Nephron (organoid): ENCODE results near the gene RNF214.

Source experiments
- H3K27ac Mint-ChIP-seq, 3 experiments: 2 replicates each; pipeline ENCODE4 v1.8.0; 2020; ENCODE audit warnings: mixed read lengths in 3 of 3, mild to moderate bottlenecking in 2 of 3, moderate library complexity in 1 of 3
- H3K27me3 Mint-ChIP-seq: 2 replicates; pipeline ENCODE4 v1.8.0; 2021; ENCODE audit warnings: low read depth, mild to moderate bottlenecking, moderate library complexity, mixed read lengths
- H3K36me3 Mint-ChIP-seq: 2 replicates; pipeline ENCODE4 v1.8.0; 2020; ENCODE audit warnings: low read depth, mixed read lengths
- H3K4me1 Mint-ChIP-seq: 2 replicates; pipeline ENCODE4 v1.8.0; 2020; ENCODE audit warnings: mixed read lengths
- H3K4me3 Mint-ChIP-seq, 3 experiments: 2 replicates each; pipeline ENCODE4 v1.8.0; 2020; ENCODE audit warnings: mild to moderate bottlenecking in 3 of 3, mixed read lengths in 3 of 3, moderate library complexity in 2 of 3
- H3K9me3 Mint-ChIP-seq: 2 replicates; pipeline ENCODE4 v1.8.0; 2020; ENCODE audit warnings: mixed read lengths
- CTCF ChIP-seq, 3 experiments: fragments of 200-600 bp; sonication (generic); IDR thresholded peaks; one replicate each; pipeline ENCODE4 v1.5.0; 2021; ENCODE audit warnings: antibody characterized with exemption in 3 of 3; ENCODE audit not compliant: unreplicated experiment in 3 of 3

RNF214 gene

GRCh38 chr11:117232911-117233409 is 489 bp downstream of the RNF214 start:
- TF ChIP-seq CTCF (IDR thresholded peaks at IDR 0.05; ENCODE audit: unreplicated experiment in 3 of 3), result no peak
- peak overlapping the region; percentile 91 to 97 (median 94) for H3K4me3 Mint-ChIP-seq
- H3K4me1 Mint-ChIP-seq, result peaks cover 34% of the 10 kb centered on the region
- H3K36me3 Mint-ChIP-seq, result peaks cover 18% of the 10 kb centered on the region
- H3K9me3 Mint-ChIP-seq, result no peaks in the 10 kb centered on the region
- no peaks in the 10 kb centered on the region for H3K27me3 Mint-ChIP-seq
- peak overlapping the region; percentile 88 to 94 (median 93) for H3K27ac Mint-ChIP-seq

GRCh38 chr11:117238221-117238620 is 5.8 kb downstream of the RNF214 start:
- Mint-ChIP-seq H3K36me3 (peaks cover 38% of the 10 kb centered on the region), H3K4me3 (no peak overlapping the region), H3K9me3 (no peaks in the 10 kb centered on the region), H3K27ac (no peak overlapping the region), H3K27me3 (no peaks in the 10 kb centered on the region), H3K4me1 (peaks cover 13% of the 10 kb centered on the region)
- no peak for TF ChIP-seq CTCF (IDR thresholded peaks at IDR 0.05; ENCODE audit: unreplicated experiment in 3 of 3)

GRCh38 chr11:117239295-117239694 is 6.8 kb downstream of the RNF214 start:
- Mint-ChIP-seq H3K4me3 (no peak overlapping the region), H3K9me3 (no peaks in the 10 kb centered on the region), H3K36me3 (peaks cover 44% of the 10 kb centered on the region), H3K4me1 (peaks cover 3% of the 10 kb centered on the region), H3K27me3 (no peaks in the 10 kb centered on the region), H3K27ac (no peak overlapping the region)
- no peak for TF ChIP-seq CTCF (IDR thresholded peaks at IDR 0.05; ENCODE audit: unreplicated experiment in 3 of 3)

- Mint-ChIP-seq H3K9me3 (no peaks in the 10 kb centered on the region), H3K27ac (no peak overlapping the region), H3K4me1 (no peaks in the 10 kb centered on the region), H3K36me3 (peaks cover 64% of the 10 kb centered on the region), H3K27me3 (no peaks in the 10 kb centered on the region), H3K4me3 (no peak overlapping the region)
- no peak for TF ChIP-seq CTCF (IDR thresholded peaks at IDR 0.05; ENCODE audit: unreplicated experiment in 3 of 3)
These were observed 15.9 kb downstream of the RNF214 start for GRCh38 chr11:117248341-117248740.

- Mint-ChIP-seq H3K27me3 (no peaks in the 10 kb centered on the region), H3K27ac (no peak overlapping the region), H3K4me1 (no peaks in the 10 kb centered on the region), H3K9me3 (no peaks in the 10 kb centered on the region), H3K4me3 (no peak overlapping the region), H3K36me3 (peaks cover 61% of the 10 kb centered on the region)
- no peak for TF ChIP-seq CTCF (IDR thresholded peaks at IDR 0.05; ENCODE audit: unreplicated experiment in 3 of 3)
These were observed 17.1 kb downstream of the RNF214 start for GRCh38 chr11:117249571-117249970.

GRCh38 chr11:117251506-117251905 is 19.0 kb downstream of the RNF214 start:
- Mint-ChIP-seq H3K4me3 (no peak overlapping the region), H3K4me1 (no peaks in the 10 kb centered on the region), H3K9me3 (no peaks in the 10 kb centered on the region), H3K27ac (no peak overlapping the region), H3K27me3 (no peaks in the 10 kb centered on the region), H3K36me3 (peaks cover 62% of the 10 kb centered on the region)
- TF ChIP-seq CTCF (IDR thresholded peaks at IDR 0.05; ENCODE audit: unreplicated experiment in 3 of 3), result no peak
